Thymus (tissue), 11 donors: ENCODE measurements around the gene ULK1. TPM values are rescaled to one million over a fixed set of nuclear protein-coding genes. Genes with fewer than 3 reads are reported as not detected.

ENCODE experiments used
- DNase-seq, 9 donors: peaks; one replicate each; pipeline ENCODE4 v3.0.0-alpha.2; 2013; ENCODE audit warnings: low spot score in 9 of 9, low read depth in 6 of 9, missing footprints in 1 of 9
- H3K27ac ChIP-seq, 2 donors: one replicate each; pipeline ENCODE4 v1.5.1; 2013; ENCODE audit warnings: control low read depth in 1 of 2, low read depth in 1 of 2, low read length in 1 of 2, mild to moderate bottlenecking in 1 of 2, moderate library complexity in 1 of 2
- H3K27me3 ChIP-seq, 2 donors: one replicate each; pipeline ENCODE4 v1.5.1; 2013; ENCODE audit warnings: low read length in 1 of 2; ENCODE audit not compliant: control insufficient read depth in 2 of 2, insufficient read depth in 1 of 2
- H3K36me3 ChIP-seq, 2 donors: one replicate each; pipeline ENCODE4 v1.5.1; 2013; ENCODE audit warnings: low read length in 1 of 2, mild to moderate bottlenecking in 1 of 2, moderate library complexity in 1 of 2; ENCODE audit not compliant: control insufficient read depth in 2 of 2, insufficient read depth in 2 of 2
- H3K4me1 ChIP-seq, 2 donors: one replicate each; pipeline ENCODE4 v1.5.1; 2013; ENCODE audit warnings: low read length in 2 of 2; ENCODE audit not compliant: control insufficient read depth in 2 of 2, insufficient read depth in 2 of 2
- H3K4me3 ChIP-seq, 2 donors: one replicate each; pipeline ENCODE4 v1.5.1; 2013; ENCODE audit warnings: low read length in 2 of 2, control low read depth in 1 of 2, mild to moderate bottlenecking in 1 of 2
- H3K9me3 ChIP-seq, 2 donors: one replicate each; pipeline ENCODE4 v1.5.1; 2013; ENCODE audit warnings: low read length in 1 of 2, mild to moderate bottlenecking in 1 of 2; ENCODE audit not compliant: control insufficient read depth in 2 of 2, insufficient read depth in 1 of 2
- WGBS: extraction: QIAGEN DNeasy Blood & Tissue Kit; methylation state at CpG from one replicate; pipeline ENCODE4 v1.1.7; 2013; 5-methylcytosine and 5-hydroxymethylcytosine counted together
- polyA plus RNA-seq: library from polyadenylated mRNA; stranded (reverse); fragments of 200-250 nt; gene quantifications from one replicate; pipeline ENCODE4 v1.2.3, GENCODE V29; 2013
- total RNA-seq: library from RNA; stranded (reverse); fragments of 120-200 nt; gene quantifications from one replicate; pipeline ENCODE4 v1.2.4, GENCODE V29; 2013
- donor health status: healthy.

ULK1 gene
- total and polyA plus RNA-seq, 2 donors: 4.2 to 39.2 TPM

GRCh38 chr12:131903270-131904255 lies 9.1 kb downstream of the ULK1 start:
- Histone ChIP-seq H3K4me3 (no peak overlapping the region), H3K9me3 (no peaks in the 10 kb centered on the region), H3K27me3 (no peaks in the 10 kb centered on the region), H3K27ac (no peak overlapping the region), H3K36me3 (peaks cover 18 to 39% of the 10 kb centered on the region in 2 donors), H3K4me1 (peaks cover 15 to 48% of the 10 kb centered on the region in 2 donors)
- WGBS: 97% methylated on average over 13 of the region's 13 CpGs
- no peak for DNase-seq

DNA sequence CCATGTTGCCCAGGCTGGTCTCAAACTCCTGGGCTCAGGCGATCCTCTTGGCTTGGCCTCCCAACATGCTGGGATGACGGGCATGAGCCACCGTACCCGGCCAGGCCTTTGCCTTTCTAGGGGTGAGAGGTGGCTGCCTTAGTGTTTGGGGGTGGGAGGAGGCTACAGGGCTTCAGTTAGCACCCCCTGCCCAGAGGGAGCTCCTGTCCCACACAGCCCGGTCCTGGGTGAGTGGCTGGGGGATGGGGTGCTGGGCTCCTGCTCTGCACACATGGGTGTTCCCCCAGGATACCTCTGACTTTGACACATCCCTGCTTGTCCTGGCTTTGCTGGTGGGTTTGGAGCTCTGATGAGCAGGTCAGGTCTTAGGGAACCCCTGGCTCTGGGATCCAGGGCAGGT lies 9.9 kb downstream of the ULK1 start:
- Histone ChIP-seq H3K27ac (peak overlapping the region in 1 of 2 donors; percentile 66), H3K9me3 (no peaks in the 10 kb centered on the region), H3K36me3 (peaks cover 22 to 47% of the 10 kb centered on the region in 2 donors), H3K4me3 (no peak overlapping the region), H3K4me1 (peaks cover 15 to 46% of the 10 kb centered on the region in 2 donors), H3K27me3 (no peaks in the 10 kb centered on the region)
- 97% methylated on average over 5 of the region's 5 CpGs for WGBS
- DNase-seq: no peak

DNA sequence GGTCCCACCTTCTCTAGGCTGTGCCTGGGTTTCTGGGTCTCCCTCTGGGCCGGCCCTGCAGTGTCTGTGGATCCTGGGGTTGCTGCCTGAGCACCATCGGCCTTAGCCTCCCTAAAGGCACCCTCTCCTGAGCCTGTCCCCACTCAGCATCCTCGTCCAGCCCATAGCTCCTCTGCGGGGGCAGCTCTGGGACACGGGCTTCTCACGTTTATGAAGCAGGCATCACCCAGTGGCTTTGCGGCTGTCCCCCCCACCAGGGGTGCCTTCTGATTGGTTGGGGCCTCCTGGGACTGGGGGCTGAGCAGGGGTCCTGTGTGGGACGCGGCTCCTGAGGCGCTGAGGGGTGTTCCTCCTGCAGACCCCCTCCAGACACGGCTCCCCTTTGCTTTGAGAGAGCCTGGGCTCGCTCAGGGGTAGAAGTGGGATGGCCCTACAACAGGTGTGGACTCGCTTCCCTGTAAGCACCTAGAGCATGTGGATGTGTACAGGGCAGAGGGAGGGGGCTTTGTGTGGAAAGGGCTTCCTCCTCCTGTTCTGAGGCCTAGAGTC lies 10.7 kb downstream of the ULK1 start:
- H3K27ac ChIP-seq: peak overlapping the region in 1 of 2 donors; percentile 66
- no peak overlapping the region for H3K4me3 ChIP-seq
- peak in 1 of 9 donors; percentile 61 for DNase-seq
- H3K27me3 ChIP-seq: no peaks in the 10 kb centered on the region
- H3K36me3 ChIP-seq: peaks cover 31 to 54% of the 10 kb centered on the region in 2 donors
- no peaks in the 10 kb centered on the region for H3K9me3 ChIP-seq
- peaks cover 15 to 41% of the 10 kb centered on the region in 2 donors for H3K4me1 ChIP-seq
- 82% methylated on average over 13 of the region's 13 CpGs for WGBS

GRCh38 chr12:131905630-131906091 lies 11.2 kb downstream of the ULK1 start:
- peaks cover 36 to 54% of the 10 kb centered on the region in 2 donors for H3K36me3 ChIP-seq
- H3K4me3 ChIP-seq: no peak overlapping the region

DNA sequence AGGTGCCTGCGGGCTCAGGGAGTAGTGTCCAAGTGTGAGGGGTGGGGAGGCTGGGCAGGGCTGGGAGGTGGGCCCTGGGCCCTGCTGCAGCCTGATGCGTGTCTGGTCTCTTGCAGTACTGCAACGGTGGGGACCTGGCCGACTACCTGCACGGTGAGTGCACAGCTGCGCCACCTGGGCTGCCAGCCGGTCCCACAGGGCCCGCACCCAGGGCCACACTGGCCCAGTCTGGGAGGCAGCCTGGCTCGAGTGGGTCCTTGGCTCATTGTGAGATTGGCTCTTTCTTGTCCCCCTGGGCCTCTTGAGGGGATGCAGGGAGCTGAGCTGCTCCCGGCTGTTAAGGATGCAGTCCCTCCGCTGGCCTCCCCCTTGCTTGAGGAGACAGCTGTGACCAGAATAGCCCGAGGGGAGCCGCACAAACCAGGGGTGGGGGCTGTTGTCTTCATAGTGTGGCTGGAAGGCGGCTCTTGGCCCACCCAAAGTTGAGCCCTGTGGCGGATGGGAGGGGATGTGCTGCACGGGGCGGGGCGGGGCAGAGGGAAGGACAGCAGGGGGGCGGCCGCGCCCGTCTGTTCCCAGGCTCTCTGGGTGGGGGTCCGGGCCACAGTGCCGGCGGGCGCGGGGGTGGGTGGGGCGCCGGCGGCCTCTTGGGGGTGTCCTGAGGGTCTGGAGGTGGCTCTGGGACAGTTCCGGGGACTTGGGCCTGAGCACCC lies 13.1 kb downstream of the ULK1 start:
- 99% methylated on average over 31 of the region's 31 CpGs for WGBS
- no peaks in the 10 kb centered on the region for H3K27me3 ChIP-seq
- no peak overlapping the region for H3K4me3 ChIP-seq
- DNase-seq: no peak
- no peak overlapping the region for H3K27ac ChIP-seq
- H3K9me3 ChIP-seq: no peaks in the 10 kb centered on the region
- H3K36me3 ChIP-seq: peaks cover 48 to 64% of the 10 kb centered on the region in 2 donors
- peaks cover 15 to 37% of the 10 kb centered on the region in 2 donors for H3K4me1 ChIP-seq

More at GRCh38 chr12:131905630-131906091, 11.2 kb downstream of the ULK1 start:
- H3K9me3 ChIP-seq: no peaks in the 10 kb centered on the region
- H3K27me3 ChIP-seq: no peaks in the 10 kb centered on the region
- H3K27ac ChIP-seq: peak overlapping the region in 1 of 2 donors; percentile 66
- H3K4me1 ChIP-seq: peaks cover 15 to 41% of the 10 kb centered on the region in 2 donors
- 71% methylated on average over 15 of the region's 15 CpGs for WGBS
- DNase-seq: peak in 1 of 9 donors; percentile 42

DNA sequence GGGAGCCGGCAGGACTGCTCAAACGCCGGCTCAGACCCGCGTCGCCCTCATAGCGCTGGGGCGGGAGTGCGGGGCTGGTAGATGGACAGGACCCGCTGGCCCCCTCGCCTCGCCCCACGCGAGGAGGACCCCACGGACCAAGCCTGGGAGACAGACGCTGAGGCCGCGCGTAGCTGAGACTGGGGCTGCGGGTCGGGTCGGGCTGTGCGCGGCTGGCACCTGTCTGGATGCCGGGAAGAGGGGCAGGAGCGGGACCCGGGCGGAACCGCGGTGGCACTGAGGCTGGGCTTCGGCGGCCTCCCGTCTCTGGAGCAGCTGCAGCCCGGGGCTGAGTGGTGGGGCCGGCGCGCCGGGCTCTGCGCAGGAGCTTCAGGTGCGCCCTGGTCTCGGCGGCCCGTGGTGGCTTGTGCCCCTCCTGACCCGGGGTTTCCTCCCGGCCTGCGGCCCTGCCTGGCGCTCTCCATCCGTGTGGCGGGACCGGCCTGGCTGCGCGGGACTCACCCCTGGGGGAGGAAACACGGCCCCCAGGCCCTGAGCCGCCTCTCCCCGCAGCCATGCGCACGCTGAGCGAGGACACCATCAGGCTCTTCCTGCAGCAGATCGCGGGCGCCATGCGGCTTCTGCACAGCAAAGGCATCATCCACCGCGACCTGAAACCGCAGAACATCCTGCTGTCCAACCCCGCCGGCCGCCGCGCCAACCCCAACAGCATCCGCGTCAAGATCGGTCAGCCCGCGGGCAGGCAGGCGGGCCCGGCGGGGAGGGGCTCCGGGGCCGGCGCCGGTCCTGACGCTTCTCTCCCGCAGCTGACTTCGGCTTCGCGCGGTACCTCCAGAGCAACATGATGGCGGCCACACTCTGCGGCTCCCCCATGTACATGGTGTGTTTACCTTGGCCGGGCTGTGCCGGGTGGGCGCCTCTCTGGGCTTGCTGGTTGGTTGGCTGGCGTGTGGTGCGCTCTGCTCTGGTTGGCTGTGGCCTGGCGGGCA lies 14.0 kb downstream of the ULK1 start:
- peaks cover 15 to 31% of the 10 kb centered on the region in 2 donors for H3K4me1 ChIP-seq
- no peak for DNase-seq

DNA sequence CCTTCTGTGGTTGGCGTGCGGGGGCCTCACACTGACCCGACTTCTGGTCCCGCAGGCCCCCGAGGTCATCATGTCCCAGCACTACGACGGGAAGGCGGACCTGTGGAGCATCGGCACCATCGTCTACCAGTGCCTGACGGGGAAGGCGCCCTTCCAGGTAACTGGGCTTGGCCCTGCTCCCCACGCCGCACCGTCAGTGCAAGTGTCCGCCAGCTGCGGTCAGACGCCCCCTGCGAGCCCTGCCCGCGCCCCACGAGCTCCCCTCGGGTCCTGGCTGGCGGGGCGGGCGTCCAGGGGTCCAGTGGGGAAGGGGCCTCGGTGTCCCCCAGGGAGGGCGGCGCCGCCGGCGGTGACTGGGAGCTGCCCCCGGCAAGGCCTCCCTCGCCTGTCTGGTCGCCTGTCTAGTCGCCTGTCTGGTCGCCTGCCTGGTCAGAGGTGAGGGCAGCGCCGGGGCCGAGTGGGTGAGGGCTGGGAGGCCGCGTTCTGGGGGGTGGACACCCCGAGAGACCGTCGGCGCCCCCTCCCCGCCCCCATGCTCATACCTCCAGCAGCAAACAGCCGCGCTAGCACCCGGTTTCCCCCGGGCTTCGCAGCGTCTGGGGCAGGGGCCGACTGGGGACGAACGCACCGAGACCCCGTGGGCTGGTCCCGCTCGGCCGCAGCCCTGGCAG lies 14.8 kb downstream of the ULK1 start:
- Histone ChIP-seq H3K36me3 (peaks cover 60 to 76% of the 10 kb centered on the region in 2 donors), H3K9me3 (no peaks in the 10 kb centered on the region), H3K27me3 (no peaks in the 10 kb centered on the region), H3K4me3 (no peak overlapping the region), H3K4me1 (peaks cover 14 to 24% of the 10 kb centered on the region in 2 donors), H3K27ac (no peak overlapping the region)
- DNase-seq: no peak
- 99% methylated on average over 61 of the region's 61 CpGs for WGBS

More for the DNA sequence above, 14.0 kb downstream of the ULK1 start:
- WGBS: 99% methylated on average over 96 of the region's 96 CpGs
- Histone ChIP-seq H3K9me3 (no peaks in the 10 kb centered on the region), H3K4me3 (no peak overlapping the region), H3K27ac (no peak overlapping the region), H3K36me3 (peaks cover 54 to 68% of the 10 kb centered on the region in 2 donors), H3K27me3 (no peaks in the 10 kb centered on the region)
